Ishikawa (cell line): Measurements from ENCODE around the gene KLF15.

ENCODE experiments used
- CEBPB ChIP-seq: IDR thresholded peaks from 2 replicates; pipeline ENCODE4 v1.6.1; 2012
- CREB1 ChIP-seq: IDR thresholded peaks from 2 replicates; pipeline ENCODE4 v1.6.1; 2012; ENCODE audit warnings: low read depth
- EGR1 ChIP-seq: IDR thresholded peaks from 2 replicates; pipeline ENCODE4 v1.6.1; 2012
- EP300 ChIP-seq: IDR thresholded peaks from 2 replicates; pipeline ENCODE4 v1.6.1; 2012; ENCODE audit warnings: borderline replicate concordance
- FOXM1 ChIP-seq: IDR thresholded peaks from 2 replicates; pipeline ENCODE4 v1.6.1; 2012; ENCODE audit warnings: low read depth, borderline replicate concordance
- NFIC ChIP-seq: IDR thresholded peaks from 2 replicates; pipeline ENCODE4 v1.6.1; 2012
- RAD21 ChIP-seq: IDR thresholded peaks from 2 replicates; pipeline ENCODE4 v1.6.1; 2012; ENCODE audit warnings: low read depth
- TAF1 ChIP-seq: IDR thresholded peaks from 2 replicates; pipeline ENCODE4 v1.6.1; 2012; ENCODE audit warnings: low read depth, mild to moderate bottlenecking
- TCF12 ChIP-seq: IDR thresholded peaks from 2 replicates; pipeline ENCODE4 v1.6.1; 2012; ENCODE audit warnings: low read depth
- TEAD4 ChIP-seq: IDR thresholded peaks from 2 replicates; pipeline ENCODE4 v1.6.1; 2012
- YY1 ChIP-seq: IDR thresholded peaks from 2 replicates; pipeline ENCODE4 v1.6.1; 2012; ENCODE audit warnings: low read depth
- ZBTB7A ChIP-seq: IDR thresholded peaks from 2 replicates; pipeline ENCODE4 v1.6.1; 2012; ENCODE audit warnings: low read depth
- TF ChIP-seq, protein P1 (sequence below): IDR thresholded peaks from 2 replicates; pipeline ENCODE4 v1.6.1; 2012
- TF ChIP-seq, protein P2 (sequence below): IDR thresholded peaks from 2 replicates; pipeline ENCODE4 v1.6.1; 2012
- TF ChIP-seq, protein P3 (sequence below): IDR thresholded peaks from 2 replicates; pipeline ENCODE4 v1.6.1; 2012; ENCODE audit warnings: low read depth, mild to moderate bottlenecking

The KLF15 gene

DNA sequence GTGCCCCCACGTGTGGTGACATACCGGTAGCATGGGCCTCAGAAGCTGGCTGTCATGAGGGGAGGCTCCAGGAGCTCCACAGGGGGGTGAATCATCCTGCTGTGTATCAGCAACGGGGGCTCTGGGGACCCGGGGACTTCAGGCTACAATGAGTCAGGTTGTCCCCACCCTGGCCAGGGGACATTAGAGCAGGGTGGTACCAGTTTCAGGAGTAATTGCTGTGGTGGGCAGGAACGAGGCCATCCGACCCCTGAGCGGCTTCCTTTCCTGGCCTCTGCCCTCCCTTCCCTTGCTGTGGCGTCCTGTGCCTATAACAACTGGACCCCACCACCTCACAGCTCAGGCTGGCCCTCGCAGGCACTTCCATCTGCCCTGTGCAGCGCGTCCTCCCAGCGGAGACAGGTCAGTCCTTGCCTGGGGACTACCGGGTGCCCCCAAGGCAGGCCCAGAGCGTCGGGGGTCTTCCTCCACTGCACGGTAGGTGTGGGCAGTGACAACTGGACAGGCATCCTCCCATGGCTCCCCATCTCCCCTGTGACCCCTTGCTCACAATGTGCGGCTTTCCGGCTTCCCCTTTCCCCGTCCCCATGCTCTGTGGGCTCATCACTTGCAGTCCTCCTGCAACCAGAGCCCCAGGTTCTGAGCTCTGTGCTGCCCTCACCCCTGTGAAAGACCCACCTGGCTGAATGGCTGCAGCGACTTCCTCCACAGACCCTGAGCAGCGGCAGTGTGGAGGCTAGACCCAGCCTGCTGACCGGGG, 57.0 kb downstream of the KLF15 start:
- TF ChIP-seq RAD21, result no peak
- TF ChIP-seq, protein P1, sequence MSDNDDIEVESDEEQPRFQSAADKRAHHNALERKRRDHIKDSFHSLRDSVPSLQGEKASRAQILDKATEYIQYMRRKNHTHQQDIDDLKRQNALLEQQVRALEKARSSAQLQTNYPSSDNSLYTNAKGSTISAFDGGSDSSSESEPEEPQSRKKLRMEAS, result no peak
- no peak for TF ChIP-seq EGR1
- no peak for TF ChIP-seq TAF1
- TF ChIP-seq ZBTB7A, result no peak
- no peak for TF ChIP-seq TCF12
- TF ChIP-seq, protein P2, sequence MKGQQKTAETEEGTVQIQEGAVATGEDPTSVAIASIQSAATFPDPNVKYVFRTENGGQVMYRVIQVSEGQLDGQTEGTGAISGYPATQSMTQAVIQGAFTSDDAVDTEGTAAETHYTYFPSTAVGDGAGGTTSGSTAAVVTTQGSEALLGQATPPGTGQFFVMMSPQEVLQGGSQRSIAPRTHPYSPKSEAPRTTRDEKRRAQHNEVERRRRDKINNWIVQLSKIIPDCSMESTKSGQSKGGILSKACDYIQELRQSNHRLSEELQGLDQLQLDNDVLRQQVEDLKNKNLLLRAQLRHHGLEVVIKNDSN, result no peak
- TF ChIP-seq YY1, result no peak
- TF ChIP-seq FOXM1, result no peak
- TF ChIP-seq EP300, result no peak
- TF ChIP-seq NFIC, result no peak
- TF ChIP-seq, protein P3, sequence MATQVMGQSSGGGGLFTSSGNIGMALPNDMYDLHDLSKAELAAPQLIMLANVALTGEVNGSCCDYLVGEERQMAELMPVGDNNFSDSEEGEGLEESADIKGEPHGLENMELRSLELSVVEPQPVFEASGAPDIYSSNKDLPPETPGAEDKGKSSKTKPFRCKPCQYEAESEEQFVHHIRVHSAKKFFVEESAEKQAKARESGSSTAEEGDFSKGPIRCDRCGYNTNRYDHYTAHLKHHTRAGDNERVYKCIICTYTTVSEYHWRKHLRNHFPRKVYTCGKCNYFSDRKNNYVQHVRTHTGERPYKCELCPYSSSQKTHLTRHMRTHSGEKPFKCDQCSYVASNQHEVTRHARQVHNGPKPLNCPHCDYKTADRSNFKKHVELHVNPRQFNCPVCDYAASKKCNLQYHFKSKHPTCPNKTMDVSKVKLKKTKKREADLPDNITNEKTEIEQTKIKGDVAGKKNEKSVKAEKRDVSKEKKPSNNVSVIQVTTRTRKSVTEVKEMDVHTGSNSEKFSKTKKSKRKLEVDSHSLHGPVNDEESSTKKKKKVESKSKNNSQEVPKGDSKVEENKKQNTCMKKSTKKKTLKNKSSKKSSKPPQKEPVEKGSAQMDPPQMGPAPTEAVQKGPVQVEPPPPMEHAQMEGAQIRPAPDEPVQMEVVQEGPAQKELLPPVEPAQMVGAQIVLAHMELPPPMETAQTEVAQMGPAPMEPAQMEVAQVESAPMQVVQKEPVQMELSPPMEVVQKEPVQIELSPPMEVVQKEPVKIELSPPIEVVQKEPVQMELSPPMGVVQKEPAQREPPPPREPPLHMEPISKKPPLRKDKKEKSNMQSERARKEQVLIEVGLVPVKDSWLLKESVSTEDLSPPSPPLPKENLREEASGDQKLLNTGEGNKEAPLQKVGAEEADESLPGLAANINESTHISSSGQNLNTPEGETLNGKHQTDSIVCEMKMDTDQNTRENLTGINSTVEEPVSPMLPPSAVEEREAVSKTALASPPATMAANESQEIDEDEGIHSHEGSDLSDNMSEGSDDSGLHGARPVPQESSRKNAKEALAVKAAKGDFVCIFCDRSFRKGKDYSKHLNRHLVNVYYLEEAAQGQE, result no peak
- TF ChIP-seq CEBPB, result no peak
- TF ChIP-seq CREB1, result no peak
- TF ChIP-seq TEAD4, result no peak

DNA sequence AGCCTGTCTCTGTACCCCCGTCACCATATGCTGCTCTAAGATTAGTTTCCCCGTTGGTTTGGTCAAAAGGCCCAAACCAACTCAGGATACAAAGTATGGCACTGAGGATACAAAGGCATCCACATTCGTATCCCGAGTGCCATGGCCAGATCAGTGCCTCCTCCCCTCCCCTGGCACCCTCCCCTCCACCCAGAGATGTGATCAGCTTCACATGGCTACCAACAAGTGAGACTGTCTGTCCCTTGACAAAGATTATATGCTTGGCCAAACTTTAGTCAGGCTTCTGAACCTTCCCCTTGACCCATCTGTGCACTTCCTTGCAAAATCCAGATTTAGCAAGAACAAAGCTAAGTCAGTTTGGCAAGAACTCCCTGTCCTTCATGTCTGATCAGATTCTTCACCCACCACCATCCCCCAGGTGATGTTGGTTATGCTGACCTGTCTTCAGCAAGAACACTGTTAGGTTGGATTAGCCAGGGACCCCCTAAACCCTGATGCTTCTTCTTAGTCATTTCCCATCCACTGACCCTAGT, 61.7 kb downstream of the KLF15 start:
- no peak for TF ChIP-seq FOXM1

DNA sequence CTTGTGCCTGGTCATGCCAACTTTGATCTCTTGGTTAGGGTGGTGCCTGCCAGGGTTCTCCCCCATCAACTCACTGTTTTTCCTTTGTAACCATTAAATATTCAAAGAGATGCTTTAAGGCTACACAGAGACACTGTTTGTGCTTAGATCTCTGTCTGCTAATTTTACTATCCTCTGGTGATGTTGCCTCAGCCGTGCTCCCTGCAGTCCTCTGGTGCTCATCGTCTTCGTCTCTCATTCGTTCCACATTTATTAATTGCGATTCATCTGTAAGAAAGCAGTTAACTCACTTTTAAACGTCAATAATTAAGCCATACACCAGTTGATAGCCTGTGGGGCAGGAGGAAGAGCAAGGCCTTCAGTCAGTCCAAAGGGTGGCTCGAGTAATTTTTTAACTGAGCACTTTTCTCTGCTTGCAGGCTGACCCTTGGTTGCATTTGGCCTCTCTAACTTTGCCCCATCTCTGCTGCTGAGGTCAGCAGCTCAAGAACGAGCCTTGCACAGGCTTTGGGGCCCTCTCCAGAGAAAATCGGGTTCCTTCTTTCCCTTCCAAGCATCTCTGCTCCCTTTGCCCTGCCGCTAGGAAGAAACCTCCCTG, 62.9 kb downstream of the KLF15 start:
- no peak for TF ChIP-seq FOXM1
- no peak for TF ChIP-seq TEAD4
- no peak for TF ChIP-seq EP300
- no peak for TF ChIP-seq TAF1
- no peak for TF ChIP-seq CEBPB
- TF ChIP-seq, protein P3, result no peak
- no peak for TF ChIP-seq ZBTB7A
- TF ChIP-seq EGR1, result no peak
- TF ChIP-seq RAD21, result no peak
- TF ChIP-seq, protein P1, result no peak
- TF ChIP-seq YY1, result no peak
- TF ChIP-seq CREB1, result no peak
- no peak for TF ChIP-seq TCF12
- no peak for TF ChIP-seq NFIC
- TF ChIP-seq, protein P2, result no peak

DNA sequence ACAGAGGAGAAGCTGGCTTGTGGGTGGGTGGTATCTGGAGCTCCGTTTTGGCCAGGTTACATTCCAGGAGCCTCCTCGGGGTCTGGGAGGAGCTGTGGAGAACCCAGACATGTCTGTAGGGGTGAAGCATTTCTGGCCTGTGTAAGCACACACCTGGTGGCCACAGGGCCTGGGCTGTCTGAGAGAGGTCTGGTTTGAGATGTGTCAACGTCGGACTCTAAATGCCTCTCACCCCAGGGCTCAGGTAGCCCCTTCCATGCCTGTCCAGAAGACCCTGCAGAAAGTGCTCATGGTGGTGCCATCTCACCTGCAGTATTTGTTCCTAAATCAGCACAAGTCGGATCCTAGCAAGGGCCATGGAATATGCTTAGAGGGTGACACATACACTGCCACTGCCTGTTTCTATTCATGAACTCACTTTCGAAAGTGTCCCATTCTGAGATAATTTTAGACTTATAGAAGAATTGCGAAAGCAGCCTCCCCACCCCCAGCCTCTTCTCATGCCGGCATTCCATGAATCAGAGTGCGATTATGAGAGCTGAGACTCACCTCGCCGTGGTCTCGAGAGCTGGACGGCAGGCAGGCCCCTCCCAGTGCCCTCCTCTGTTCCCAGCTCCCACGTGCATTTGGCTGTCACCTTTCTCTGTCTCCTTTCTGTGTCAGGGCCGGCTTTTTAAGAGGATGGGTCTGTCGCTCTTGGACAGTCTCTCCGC, 63.7 kb downstream of the KLF15 start:
- TF ChIP-seq EP300, result no peak
- no peak for TF ChIP-seq RAD21
- no peak for TF ChIP-seq TEAD4
- TF ChIP-seq ZBTB7A, result no peak
